Activated CD8-positive, alpha-beta T cell treated with anti-CD3 and anti-CD28 coated beads for 36 hours (primary cell): ENCODE measurements around the gene DNAJB12. TPM values are rescaled to one million over a fixed set of nuclear protein-coding genes. Genes with fewer than 3 reads are reported as not detected.

Source experiments
- ATAC-seq: fragments of 200-7000 bp; cut with Tn5 transposase; one replicate; pipeline ENCODE4 v1.10.0; 2021; ENCODE audit warnings: mild to moderate bottlenecking, moderate library complexity
- CTCF ChIA-PET: fragments of 350-600 bp; sonication (Branson Sonifier 250); formaldehyde crosslinking; loops from one replicate; lab custom pipeline; 2021; ENCODE audit warnings: antibody characterized with exemption; lab: Charles Lee
- POLR2A ChIA-PET: fragments of 350-600 bp; sonication (Branson Sonifier 250); formaldehyde crosslinking; loops from one replicate; lab custom pipeline; 2021; ENCODE audit warnings: antibody characterized with exemption; lab: Charles Lee
- DNase-seq: peaks from one replicate; pipeline ENCODE4 v3.0.0-alpha.2; 2020
- H3K27ac Mint-ChIP-seq: one replicate; pipeline ENCODE4 v1.8.0; 2021; ENCODE audit warnings: mild to moderate bottlenecking, mixed read lengths
- H3K27me3 Mint-ChIP-seq: one replicate; pipeline ENCODE4 v1.8.0; 2021; ENCODE audit warnings: mixed read lengths
- H3K36me3 Mint-ChIP-seq: one replicate; pipeline ENCODE4 v1.8.0; 2021; ENCODE audit warnings: low read depth, mixed read lengths
- H3K4me1 Mint-ChIP-seq: one replicate; pipeline ENCODE4 v1.8.0; 2021; ENCODE audit warnings: low read depth, mixed read lengths
- H3K4me3 Mint-ChIP-seq: one replicate; pipeline ENCODE4 v1.8.0; 2021; ENCODE audit warnings: mild to moderate bottlenecking, moderate library complexity, mixed read lengths
- H3K9me3 Mint-ChIP-seq: one replicate; pipeline ENCODE4 v1.8.0; 2021; ENCODE audit warnings: mixed read lengths
- CTCF ChIP-seq: fragments of 200-600 bp; IDR thresholded peaks from one replicate; pipeline ENCODE4 v1.8.0; 2022; ENCODE audit warnings: antibody characterized with exemption, mild to moderate bottlenecking
- intact Hi-C: fragments of 100-400 bp; cut with micrococcal nuclease; formaldehyde crosslinking; loops from one replicate; pipeline ENCODE4 v1.10.0; 2022
- total RNA-seq, 2 experiments: library from RNA; stranded (reverse); gene quantifications; one replicate each; pipeline ENCODE4 v1.2.3, GENCODE V29; 2021

Gene DNAJB12
- total RNA-seq, 2 experiments from 2014 or later: 17.1 to 17.5 TPM

GRCh38 chr10:72342911-72343310, 11.8 kb downstream of the DNAJB12 start:
- H3K4me1 Mint-ChIP-seq: peaks cover 23% of the 10 kb centered on the region
- no peaks in the 10 kb centered on the region for H3K27me3 Mint-ChIP-seq
- ChIA-PET POLR2A (interaction anchor here (0.8 to 6.6 kb wide), 3 partner anchors 10 to 127 kb away, joined by 3 to 57 read pairs (median 3); partner anchors contain the start of genes ANAPC16, ASCC1 and DNAJB12), CTCF (interaction anchor here (1.2 to 10.9 kb wide), 7 partner anchors 10 to 294 kb away, joined by 3 to 164 read pairs (median 15); partner anchors contain the start of genes DDIT4 and DNAJB12)
- no peak for TF ChIP-seq CTCF
- ATAC-seq: no peak
- peak overlapping the region; percentile 9 for H3K27ac Mint-ChIP-seq
- intact Hi-C loops: no loop called here
- no peaks in the 10 kb centered on the region for H3K9me3 Mint-ChIP-seq
- H3K36me3 Mint-ChIP-seq: peaks cover 27% of the 10 kb centered on the region
- DNase-seq: no peak
- H3K4me3 Mint-ChIP-seq: no peak overlapping the region

- Mint-ChIP-seq H3K4me1 (peaks cover 40% of the 10 kb centered on the region), H3K27me3 (no peaks in the 10 kb centered on the region), H3K36me3 (peaks cover 40% of the 10 kb centered on the region), H3K27ac (peak overlapping the region; percentile 59), H3K4me3 (no peak overlapping the region), H3K9me3 (no peaks in the 10 kb centered on the region)
- CTCF ChIA-PET: interaction anchor here (0.6 to 10.9 kb wide), 24 partner anchors 9 to 444 kb away, joined by 3 to 164 read pairs (median 4); partner anchors contain the start of genes DDIT4 and DNAJB12
- intact Hi-C loops: no loop called here
- ATAC-seq: peak; percentile 60
- peak; percentile 99 for TF ChIP-seq CTCF
- POLR2A ChIA-PET: interaction anchor here (0.6 to 6.6 kb wide), 7 partner anchors 9 to 291 kb away, joined by 3 to 57 read pairs (median 4); partner anchors contain the start of genes ANAPC16, ASCC1 and DNAJB12
- DNase-seq: peak; percentile 86
These were observed 14.0 kb downstream of the DNAJB12 start for GRCh38 chr10:72340510-72341261.

- ATAC-seq: no peak
- Mint-ChIP-seq H3K36me3 (peaks cover 48% of the 10 kb centered on the region), H3K9me3 (no peaks in the 10 kb centered on the region), H3K4me1 (peaks cover 52% of the 10 kb centered on the region), H3K4me3 (no peak overlapping the region), H3K27me3 (no peaks in the 10 kb centered on the region), H3K27ac (no peak overlapping the region)
- intact Hi-C loops: loop anchor here (10.0 kb wide), 1 partner anchor 253 kb away; the partner anchor contains the start of gene SPOCK2
- POLR2A ChIA-PET: interaction anchor here (1.4 to 28.1 kb wide), 3 partner anchors 40 to 156 kb away, joined by 4 to 796 read pairs (median 290); partner anchors contain the start of gene DDIT4
- TF ChIP-seq CTCF: no peak
- CTCF ChIA-PET: interaction anchor here (0.7 to 10.9 kb wide), 30 partner anchors 10 to 450 kb away, joined by 3 to 164 read pairs (median 8); partner anchors contain the start of genes DDIT4 and DNAJB12
- no peak for DNase-seq
These were observed 16.5 kb downstream of the DNAJB12 start for GRCh38 chr10:72338180-72338579.

GRCh38 chr10:72337722-72338121, 17.0 kb downstream of the DNAJB12 start:
- DNase-seq (no peak), ATAC-seq (no peak)
- Mint-ChIP-seq H3K27me3 (no peaks in the 10 kb centered on the region), H3K27ac (no peak overlapping the region), H3K9me3 (no peaks in the 10 kb centered on the region), H3K36me3 (peaks cover 52% of the 10 kb centered on the region), H3K4me3 (no peak overlapping the region), H3K4me1 (peaks cover 57% of the 10 kb centered on the region)
- intact Hi-C loops: loop anchor here (10.0 kb wide), 1 partner anchor 253 kb away; the partner anchor contains the start of gene SPOCK2
- CTCF ChIA-PET: interaction anchor here (0.6 to 10.9 kb wide), 50 partner anchors 10 to 450 kb away, joined by 3 to 164 read pairs (median 6); partner anchors contain the start of genes ANAPC16, ASCC1, DDIT4 and DNAJB12
- POLR2A ChIA-PET: interaction anchor here (1.4 to 28.1 kb wide), 5 partner anchors 10 to 155 kb away, joined by 3 to 796 read pairs (median 129); partner anchors contain the start of gene DDIT4
- no peak for TF ChIP-seq CTCF
